OCI-LY7 (cell line): ENCODE data around the gene VARS2. TPM values are rescaled to one million over a fixed set of nuclear protein-coding genes. Genes with fewer than 3 reads are reported as not detected.
A peak's percentile ranks its signal among the peaks of the same experiment; 100 is the strongest.
"Not testable (repeated sequence)": the region's sequence is repeated elsewhere in the genome, so short reads cannot be mapped to it uniquely, and the experiment has no call there.

Source experiments
- BruUV-seq: library from RNA; stranded (reverse); fragments of 400-500 nt; replicated peaks from 2 replicates; lab custom pipeline; 2021; lab: Mats Ljungman, UMichigan
- CTCF ChIA-PET: fragments of 300-600 bp; sonication (Branson Sonifier 250); formaldehyde crosslinking; loops from one replicate; lab custom pipeline; 2022; ENCODE audit warnings: antibody characterized with exemption; ENCODE audit not compliant: unreplicated experiment; lab: Charles Lee
- POLR2A ChIA-PET: fragments of 300-600 bp; sonication (Branson Sonifier 250); formaldehyde crosslinking; loops from one replicate; lab custom pipeline; 2022; ENCODE audit warnings: antibody characterized with exemption; lab: Charles Lee
- DNase-seq: peaks from one replicate; pipeline ENCODE4 v3.0.0-alpha.2; 2015; ENCODE audit warnings: low spot score
- H2AFZ ChIP-seq: fragments of 200-600 bp; sonication (generic), shearing (Covaris generic); 2 replicates; pipeline ENCODE4 v1.6.1; 2014; ENCODE audit warnings: mild to moderate bottlenecking, antibody characterized with exemption, low read length, moderate library complexity
- H3K27ac ChIP-seq: fragments of 200-600 bp; sonication (generic); 2 replicates; pipeline ENCODE4 v1.5.1; 2014; ENCODE audit warnings: mixed run types, low read depth, mild to moderate bottlenecking, moderate library complexity, low read length, inconsistent platforms; ENCODE audit not compliant: poor library complexity, severe bottlenecking
- H3K36me3 ChIP-seq: fragments of 200-600 bp; sonication (generic); 2 replicates; pipeline ENCODE4 v1.6.1; 2014; ENCODE audit warnings: mild to moderate bottlenecking, antibody characterized with exemption, low read length, moderate library complexity, mixed read lengths; ENCODE audit not compliant: insufficient read depth
- H3K4me1 ChIP-seq: fragments of 200-600 bp; sonication (generic); 2 replicates; pipeline ENCODE4 v1.5.1; 2014; ENCODE audit warnings: mild to moderate bottlenecking, low read length; ENCODE audit not compliant: insufficient read depth, poor library complexity, severe bottlenecking
- H3K4me2 ChIP-seq: fragments of 200-600 bp; sonication (generic); 2 replicates; pipeline ENCODE4 v1.6.1; 2014; ENCODE audit warnings: mild to moderate bottlenecking, low read length
- H3K4me3 ChIP-seq: fragments of 200-600 bp; sonication (generic); 2 replicates; pipeline ENCODE4 v1.5.1; 2014; ENCODE audit warnings: mild to moderate bottlenecking, low read depth, low read length; ENCODE audit not compliant: poor library complexity, severe bottlenecking
- H3K79me2 ChIP-seq: fragments of 200-600 bp; sonication (generic); 2 replicates; pipeline ENCODE4 v1.6.1; 2016; ENCODE audit warnings: low read depth, mild to moderate bottlenecking, low read length, moderate library complexity, mixed read lengths; ENCODE audit not compliant: insufficient read depth
- H3K9me2 ChIP-seq: fragments of 200-600 bp; sonication (generic); 2 replicates; pipeline ENCODE4 v1.6.1; 2016; ENCODE audit warnings: mild to moderate bottlenecking, low read length, mixed read lengths; ENCODE audit not compliant: insufficient read depth
- H3K9me3 ChIP-seq: fragments of 200-600 bp; sonication (generic); 2 replicates; pipeline ENCODE4 v1.6.1; 2014; ENCODE audit warnings: mild to moderate bottlenecking, mixed run types, low read length, mixed read lengths
- H4K20me1 ChIP-seq: fragments of 200-600 bp; sonication (generic); 2 replicates; pipeline ENCODE4 v1.6.1; 2014; ENCODE audit warnings: mild to moderate bottlenecking, antibody characterized with exemption, low read length, moderate library complexity, mixed read lengths; ENCODE audit not compliant: insufficient read depth
- EZH2phosphoT487 ChIP-seq: fragments of 200-600 bp; sonication (generic); IDR thresholded peaks from 2 replicates; pipeline ENCODE4 v1.6.1; 2018; ENCODE audit warnings: low read depth, borderline replicate concordance, mild to moderate bottlenecking, mixed run types, antibody characterized with exemption, low read length, moderate library complexity, mixed read lengths
- intact Hi-C: fragments of 100-400 bp; cut with micrococcal nuclease; formaldehyde crosslinking; loops from one replicate; pipeline ENCODE4 v1.10.0; 2022; ENCODE audit not compliant: unreplicated experiment
- total RNA-seq, 2 experiments: library from RNA; depleted of rRNA in 1 of 2; stranded (reverse); fragments of >200 nt in 1 of 2; shearing (Covaris generic) in 1 of 2; gene quantifications; 2 replicates each; pipeline ENCODE4 v1.2.3, GENCODE V29; 2014 to 2022
- TF ChIP-seq, protein P1 (sequence below): fragments of 200-600 bp; sonication (generic); conservative IDR thresholded peaks from 2 replicates; pipeline ENCODE4 v1.5.1; 2014; ENCODE audit warnings: mild to moderate bottlenecking, antibody characterized with exemption, low read length, moderate library complexity, mixed read lengths

The VARS2 gene
- total RNA-seq, 2 experiments from 2014 or later, result 81.8 to 98.9 TPM

DNA sequence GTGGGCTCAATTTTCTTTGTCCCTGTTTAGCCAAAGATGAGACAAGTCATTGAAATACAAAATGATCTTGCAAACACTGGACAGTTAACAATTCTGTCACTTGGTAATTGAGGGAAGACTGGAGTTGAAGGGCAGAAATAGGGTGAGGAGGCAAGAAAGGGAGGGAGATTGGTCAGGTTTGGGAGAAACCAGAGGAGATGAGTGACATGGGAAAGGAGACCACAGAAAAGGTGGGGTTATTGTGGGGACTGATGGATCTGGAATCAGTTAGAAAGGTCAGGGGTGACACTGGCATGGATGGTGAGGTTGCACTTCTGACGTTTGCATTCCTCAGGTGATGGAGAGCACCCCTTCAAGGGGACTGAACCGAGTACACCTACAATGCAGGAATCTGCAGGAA lies 5.3 kb upstream of the VARS2 start:
- Histone ChIP-seq H3K4me3 (peak overlapping the region; percentile 91), H3K79me2 (peaks cover 11% of the 10 kb centered on the region; the same call in 1 of the 2 replicates), H3K9me3 (no peaks in the 10 kb centered on the region), H3K36me3 (peaks cover 37% of the 10 kb centered on the region; the same call in 1 of the 2 replicates), H4K20me1 (no peaks in the 10 kb centered on the region), H3K27ac (no peak overlapping the region), H2AFZ (peak overlapping the region; percentile 89; the same call in 1 of the 2 replicates), H3K4me1 (peaks cover 13% of the 10 kb centered on the region), H3K4me2 (peak overlapping the region; percentile 96), H3K9me2 (no peaks in the 10 kb centered on the region)
- ChIA-PET CTCF (no interaction called here), POLR2A (interaction anchor here (3.0 kb wide), 1 partner anchor 26 kb away, joined by 15 read pairs; no protein-coding TSS in a partner anchor)
- intact Hi-C loops, result loop anchor here (5.0 kb wide), 1 partner anchor 351 kb away; the partner anchor contains the start of genes GNL1 and PRR3
- no peak for DNase-seq
- BruUV-seq, result no TSS peak
- no peak for TF ChIP-seq EZH2phosphoT487
- TF ChIP-seq, protein P1, sequence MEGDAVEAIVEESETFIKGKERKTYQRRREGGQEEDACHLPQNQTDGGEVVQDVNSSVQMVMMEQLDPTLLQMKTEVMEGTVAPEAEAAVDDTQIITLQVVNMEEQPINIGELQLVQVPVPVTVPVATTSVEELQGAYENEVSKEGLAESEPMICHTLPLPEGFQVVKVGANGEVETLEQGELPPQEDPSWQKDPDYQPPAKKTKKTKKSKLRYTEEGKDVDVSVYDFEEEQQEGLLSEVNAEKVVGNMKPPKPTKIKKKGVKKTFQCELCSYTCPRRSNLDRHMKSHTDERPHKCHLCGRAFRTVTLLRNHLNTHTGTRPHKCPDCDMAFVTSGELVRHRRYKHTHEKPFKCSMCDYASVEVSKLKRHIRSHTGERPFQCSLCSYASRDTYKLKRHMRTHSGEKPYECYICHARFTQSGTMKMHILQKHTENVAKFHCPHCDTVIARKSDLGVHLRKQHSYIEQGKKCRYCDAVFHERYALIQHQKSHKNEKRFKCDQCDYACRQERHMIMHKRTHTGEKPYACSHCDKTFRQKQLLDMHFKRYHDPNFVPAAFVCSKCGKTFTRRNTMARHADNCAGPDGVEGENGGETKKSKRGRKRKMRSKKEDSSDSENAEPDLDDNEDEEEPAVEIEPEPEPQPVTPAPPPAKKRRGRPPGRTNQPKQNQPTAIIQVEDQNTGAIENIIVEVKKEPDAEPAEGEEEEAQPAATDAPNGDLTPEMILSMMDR, result no peak

DNA sequence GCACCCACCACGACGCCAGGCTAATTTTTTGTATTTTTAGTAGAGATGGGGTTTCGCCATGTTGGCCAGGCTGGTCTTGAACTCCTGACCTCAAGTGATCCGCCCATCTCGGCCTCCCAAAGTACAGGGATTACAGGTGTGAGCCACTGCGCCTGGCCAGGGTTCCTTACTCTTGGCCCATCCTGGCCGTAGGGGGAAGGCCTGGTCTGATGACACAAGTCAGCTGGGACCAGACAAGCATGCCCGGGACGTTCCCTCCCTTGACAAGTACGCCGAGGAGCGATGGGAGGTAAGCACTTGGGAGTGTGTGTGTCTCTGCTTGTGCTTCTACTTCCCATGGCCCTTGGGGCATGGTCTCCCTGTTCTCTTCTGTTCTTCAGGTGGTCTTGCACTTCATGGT lies 3.6 kb upstream of the VARS2 start:
- H4K20me1 ChIP-seq, BruUV-seq, H3K9me3 ChIP-seq, H2AFZ ChIP-seq, H3K27ac ChIP-seq, intact Hi-C loops, H3K9me2 ChIP-seq, CTCF ChIA-PET, H3K4me3 ChIP-seq, DNase-seq, H3K4me2 ChIP-seq: not testable (repeated sequence)
- POLR2A ChIA-PET, result interaction anchor here (0.6 kb wide), 1 partner anchor 482 kb away, joined by 4 read pairs; no protein-coding TSS in a partner anchor
- Histone ChIP-seq H3K79me2 (peaks cover 16% of the 10 kb centered on the region; the same call in 1 of the 2 replicates), H3K4me1 (peaks cover 22% of the 10 kb centered on the region), H3K36me3 (peaks cover 37% of the 10 kb centered on the region; the same call in 1 of the 2 replicates)

DNA sequence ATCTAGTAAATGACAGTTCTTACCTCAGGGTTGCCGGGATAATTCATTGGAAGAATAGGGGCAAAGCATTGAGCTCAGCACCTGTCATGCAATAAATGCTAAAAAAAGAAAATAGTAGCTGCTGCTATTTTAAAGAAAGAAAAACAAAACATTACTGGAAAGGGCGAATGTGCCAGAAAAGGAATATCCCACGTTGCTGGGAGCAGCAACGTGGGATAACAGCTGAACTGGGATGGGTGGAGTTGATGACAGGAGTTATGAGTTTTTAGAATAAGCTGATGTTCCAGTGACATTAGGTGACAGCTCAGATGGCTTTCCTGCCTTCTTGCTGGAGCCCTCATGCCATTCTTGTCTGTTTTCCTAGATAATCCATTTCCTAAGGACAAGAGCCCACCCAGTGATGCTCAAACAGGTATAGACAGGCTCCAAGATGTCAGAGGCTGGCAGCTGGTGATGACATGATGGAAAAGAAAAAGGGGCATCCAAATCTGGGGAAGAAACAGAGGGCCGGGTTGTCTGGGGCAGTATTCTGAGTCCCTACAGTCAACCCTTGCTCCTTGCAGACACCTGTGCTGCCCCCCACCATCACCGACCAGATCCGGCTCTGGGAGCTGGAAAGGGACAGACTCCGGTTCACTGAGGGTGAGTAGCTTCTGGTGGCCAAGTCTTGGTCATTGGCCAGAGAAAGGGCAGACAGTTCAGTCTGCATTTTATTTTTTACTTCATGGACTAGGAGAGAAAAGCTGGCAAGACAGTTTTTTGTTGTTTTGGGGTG lies 1.1 kb upstream of the VARS2 start:
- DNase-seq, result no peak
- H2AFZ ChIP-seq, result no peak overlapping the region
- no peak overlapping the region for H3K27ac ChIP-seq
- peaks cover 59% of the 10 kb centered on the region for H3K36me3 ChIP-seq
- H4K20me1 ChIP-seq, result no peaks in the 10 kb centered on the region
- intact Hi-C loops, result no loop called here
- peaks cover 30% of the 10 kb centered on the region for H3K4me1 ChIP-seq
- H3K79me2 ChIP-seq, result peaks cover 16% of the 10 kb centered on the region; the same call in 1 of the 2 replicates
- ChIA-PET POLR2A (interaction anchor here (0.7 to 1.0 kb wide), 3 partner anchors 9 to 191 kb away, joined by 3 to 4 read pairs (median 4); no protein-coding TSS in a partner anchor), CTCF (no interaction called here)
- no peak for TF ChIP-seq EZH2phosphoT487
- TF ChIP-seq, protein P1, result no peak
- no peaks in the 10 kb centered on the region for H3K9me3 ChIP-seq
- no peak overlapping the region for H3K4me2 ChIP-seq
- no peak overlapping the region for H3K4me3 ChIP-seq
- no TSS peak for BruUV-seq
- no peaks in the 10 kb centered on the region for H3K9me2 ChIP-seq
